Transverse colon (tissue), 4 donors: Measurements from ENCODE around the gene TM6SF1. TPM values are rescaled to one million over a fixed set of nuclear protein-coding genes. Genes with fewer than 3 reads are reported as not detected.
"Not testable (repeated sequence)": the region's sequence is repeated elsewhere in the genome, so short reads cannot be mapped to it uniquely, and the experiment has no call there.

Experiments
- DNase-seq: peaks from one replicate; pipeline ENCODE4 v3.0.0-alpha.2; 2019
- H3K27ac ChIP-seq, 4 donors: fragments of 200-600 bp; sonication (generic); 2 replicates each; pipeline ENCODE4 v1.5.1; 2016 to 2018; ENCODE audit warnings: inconsistent platforms in 4 of 4
- H3K27me3 ChIP-seq: fragments of 200-600 bp; sonication (generic); 2 replicates; pipeline ENCODE4 v1.5.1; 2017; ENCODE audit warnings: inconsistent platforms
- H3K36me3 ChIP-seq, 4 donors: fragments of 200-600 bp; sonication (generic); 2 replicates each; pipeline ENCODE4 v1.5.1; 2017 to 2019; ENCODE audit warnings: inconsistent platforms in 4 of 4
- H3K4me1 ChIP-seq, 4 donors: fragments of 200-600 bp; sonication (generic); 2 replicates each; pipeline ENCODE4 v1.5.1; 2017 to 2020; ENCODE audit warnings: inconsistent platforms in 4 of 4
- H3K4me3 ChIP-seq, 4 donors: fragments of 200-600 bp; sonication (generic); 1 replicate in 1 of 4; 2 replicates in 3 of 4; pipeline versions ENCODE4 v1.5.1 to v1.6.1; 2017 to 2019; ENCODE audit warnings: inconsistent platforms in 4 of 4
- H3K9me3 ChIP-seq, 2 donors: fragments of 200-600 bp; sonication (generic); 2 replicates each; pipeline ENCODE4 v1.5.1; 2017 to 2019; ENCODE audit warnings: inconsistent platforms in 2 of 2
- CTCF ChIP-seq, 5 experiments: fragments of 200-600 bp in 3 of 5; fragments of 450-650 bp in 2 of 5; sonication (generic) in 3 of 5; IDR thresholded peaks; 1 replicate in 2 of 5; 2 replicates in 3 of 5; pipeline ENCODE4 v1.5.1; 2016 to 2017; ENCODE audit warnings: antibody characterized with exemption in 5 of 5, inconsistent platforms in 3 of 5, mild to moderate bottlenecking in 2 of 5, moderate library complexity in 1 of 5
- EP300 ChIP-seq: sonication (generic); formaldehyde crosslinking; IDR thresholded peaks from one replicate; pipeline ENCODE4 v1.6.1; 2017; ENCODE audit warnings: antibody characterized with exemption, low read depth
- POLR2A ChIP-seq: fragments of 450-650 bp; IDR thresholded peaks from one replicate; pipeline ENCODE4 v1.6.1; 2016; ENCODE audit warnings: antibody characterized with exemption, mild to moderate bottlenecking, moderate library complexity
- POLR2AphosphoS5 ChIP-seq, 3 donors: sonication (generic); formaldehyde crosslinking; IDR thresholded peaks; one replicate each; pipeline ENCODE4 v1.6.1; 2016; ENCODE audit warnings: antibody characterized with exemption in 3 of 3
- WGBS, 2 donors: methylation state at CpG; one replicate each; pipeline ENCODE4 v1.1.5; 2018; ENCODE audit warnings: low coverage in 1 of 2; 5-methylcytosine and 5-hydroxymethylcytosine counted together
- in situ Hi-C, 4 donors: fragments of 200-750 bp; cut with MboI; loops; one replicate each; pipeline versions ENCODE4 v1.15.0 to v1.15.1; 2017; ENCODE audit warnings: low sequenced_read_pairs in 3 of 4, low pct_ligation_motif_present in 1 of 4, low pct_unique_long_range_greater_than_20kb in 1 of 4
- intact Hi-C: fragments of 100-400 bp; cut with DNase I; formaldehyde crosslinking; loops from one replicate; pipeline ENCODE4 v1.15.1; 2023; ENCODE audit warnings: low total_unique reads
- total RNA-seq, 4 donors: library from RNA; depleted of rRNA; stranded (reverse); fragments of >200 nt; gene quantifications; one replicate each; pipeline ENCODE4 v1.1.0, GENCODE V29; 2016

TM6SF1 gene
- total RNA-seq, 4 donors from 2014 or later: 0.96 to 1.7 TPM; not detected in 2

DNA sequence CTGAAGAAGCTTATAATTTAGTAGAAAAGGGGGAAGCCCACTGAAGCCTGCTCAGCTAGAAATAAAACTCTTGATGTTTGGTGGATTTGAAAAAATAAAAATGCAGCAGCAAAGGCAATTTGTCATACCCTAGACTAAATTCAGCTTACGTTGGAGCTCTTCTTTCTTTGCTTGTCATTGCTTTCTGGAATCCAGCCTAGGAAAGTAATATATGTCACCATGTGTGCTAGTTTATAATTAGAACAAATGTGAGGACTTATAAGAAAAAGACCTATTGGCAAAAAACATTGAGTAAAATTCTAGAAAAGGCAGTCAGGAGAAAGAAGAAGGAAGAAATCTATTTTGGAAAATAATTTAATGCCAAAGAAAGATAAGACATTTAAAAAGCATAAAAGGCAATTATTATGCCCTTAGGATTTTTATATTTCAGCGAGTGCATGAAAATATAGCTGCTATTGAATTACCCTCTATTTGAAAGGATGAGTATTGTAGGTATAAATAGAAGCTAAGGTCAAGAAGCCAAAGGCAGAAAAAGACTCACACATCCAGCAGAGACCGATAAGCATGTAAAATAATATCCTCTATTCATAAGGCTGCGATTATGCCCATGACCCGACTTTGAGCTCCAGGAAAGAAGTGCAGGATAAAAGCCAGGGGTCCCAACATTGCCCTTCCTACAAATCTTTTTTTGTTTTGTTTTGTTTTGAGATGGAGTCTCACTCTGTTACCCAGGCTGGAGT lies 29.8 kb upstream of the TM6SF1 start:
- DNase-seq: no peak
- Histone ChIP-seq H3K36me3 (no peaks in the 10 kb centered on the region), H3K4me1 (no peaks in the 10 kb centered on the region), H3K27me3 (peaks cover 29% of the 10 kb centered on the region), H3K27ac (no peak overlapping the region), H3K9me3 (peaks cover 8 to 9% of the 10 kb centered on the region in 2 donors), H3K4me3 (no peak overlapping the region)
- TF ChIP-seq EP300: no peak
- TF ChIP-seq POLR2AphosphoS5 (IDR thresholded peaks at IDR 0.05): no peak
- no peak for TF ChIP-seq POLR2A
- no peak for TF ChIP-seq CTCF (IDR thresholded peaks at IDR 0.05)
- in situ Hi-C loops (no loop called here), intact Hi-C loops (no loop called here)
- WGBS, 2 donors: 60 to 66% methylated on average over 5 of the region's 5 CpGs

- H3K9me3 ChIP-seq: peaks cover under 1% of the 10 kb centered on the region in 2 donors
- peaks cover 29% of the 10 kb centered on the region for H3K27me3 ChIP-seq
- 73 to 89% methylated on average over 2 to 7 of the region's 7 CpGs for WGBS, 2 donors
- intact Hi-C loops (no loop called here), in situ Hi-C loops (no loop called here)
- H3K4me1 ChIP-seq: no peaks in the 10 kb centered on the region
- H3K27ac ChIP-seq: no peak overlapping the region
- no peak for DNase-seq
- no peaks in the 10 kb centered on the region for H3K36me3 ChIP-seq
- H3K4me3 ChIP-seq: no peak overlapping the region
- TF ChIP-seq POLR2A: no peak
- no peak for TF ChIP-seq EP300
Observed at GRCh38 chr15:83078712-83079111, 28.7 kb upstream of the TM6SF1 start.

DNA sequence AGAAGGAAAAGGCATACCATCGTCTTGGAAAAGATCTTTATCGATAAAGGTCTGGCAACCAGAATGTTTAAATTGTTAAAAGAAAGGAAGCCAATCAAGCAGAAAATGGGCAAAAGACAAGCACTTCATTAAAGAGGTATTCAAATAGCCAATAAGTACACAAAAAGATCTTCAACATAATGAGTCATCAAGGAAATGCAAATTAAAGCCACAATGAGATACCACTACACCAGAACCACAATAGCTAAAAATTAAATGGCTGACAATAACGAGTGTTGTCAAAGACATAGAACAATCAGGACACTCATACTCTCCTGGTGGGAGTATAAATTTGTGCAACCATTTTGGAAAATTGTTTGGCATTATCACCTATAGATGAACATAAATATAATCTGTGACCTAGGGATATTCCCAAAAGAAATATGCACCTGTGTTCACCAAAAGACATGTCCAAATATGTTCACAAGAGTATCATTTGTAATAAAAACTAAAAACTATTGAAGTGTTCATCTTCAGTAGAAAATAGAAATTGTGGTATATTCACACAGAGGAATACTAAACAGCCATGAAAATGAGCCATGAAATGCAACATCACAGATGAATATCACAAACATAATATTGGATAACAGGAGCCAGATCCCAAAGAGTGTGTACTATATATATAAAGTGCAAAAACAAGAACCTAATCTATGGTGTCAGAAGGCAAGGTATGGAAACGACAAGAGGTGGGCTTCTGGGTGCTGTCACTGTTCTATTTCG lies 26.0 kb upstream of the TM6SF1 start:
- Histone ChIP-seq H3K36me3 (no peaks in the 10 kb centered on the region), H3K9me3 (no peaks in the 10 kb centered on the region), H3K27ac (no peak overlapping the region), H3K4me1 (no peaks in the 10 kb centered on the region), H3K4me3 (no peak overlapping the region), H3K27me3 (peaks cover 29% of the 10 kb centered on the region)
- WGBS, 2 donors: 73 to 75% methylated on average over 4 to 5 of the region's 5 CpGs
- in situ Hi-C loops: no loop called here
- intact Hi-C loops: no loop called here
- no peak for DNase-seq
- TF ChIP-seq POLR2AphosphoS5 (IDR thresholded peaks at IDR 0.05) (no peak), POLR2A (no peak), EP300 (no peak)

GRCh38 chr15:83082730-83083386 lies 24.6 kb upstream of the TM6SF1 start:
- 64 to 67% methylated on average over 1 to 5 of the region's 5 CpGs for WGBS, 2 donors
- Histone ChIP-seq H3K27ac (no peak overlapping the region), H3K9me3 (no peaks in the 10 kb centered on the region), H3K4me3 (no peak overlapping the region), H3K4me1 (no peaks in the 10 kb centered on the region), H3K36me3 (no peaks in the 10 kb centered on the region), H3K27me3 (peaks cover 18% of the 10 kb centered on the region)
- in situ Hi-C loops (no loop called here), intact Hi-C loops (no loop called here)
- DNase-seq: no peak
- TF ChIP-seq POLR2AphosphoS5 (IDR thresholded peaks at IDR 0.05): no peak
- no peak for TF ChIP-seq CTCF (IDR thresholded peaks at IDR 0.05)
- no peak for TF ChIP-seq EP300
- TF ChIP-seq POLR2A: no peak

- H3K4me3 ChIP-seq, H3K27me3 ChIP-seq, in situ Hi-C loops, H3K4me1 ChIP-seq, intact Hi-C loops, H3K27ac ChIP-seq, H3K36me3 ChIP-seq, H3K9me3 ChIP-seq, DNase-seq: not testable (repeated sequence)
- 85 to 100% methylated on average over 1 to 3 of the region's 3 CpGs for WGBS, 2 donors
Observed at GRCh38 chr15:83085461-83085860, 22.0 kb upstream of the TM6SF1 start.

DNA sequence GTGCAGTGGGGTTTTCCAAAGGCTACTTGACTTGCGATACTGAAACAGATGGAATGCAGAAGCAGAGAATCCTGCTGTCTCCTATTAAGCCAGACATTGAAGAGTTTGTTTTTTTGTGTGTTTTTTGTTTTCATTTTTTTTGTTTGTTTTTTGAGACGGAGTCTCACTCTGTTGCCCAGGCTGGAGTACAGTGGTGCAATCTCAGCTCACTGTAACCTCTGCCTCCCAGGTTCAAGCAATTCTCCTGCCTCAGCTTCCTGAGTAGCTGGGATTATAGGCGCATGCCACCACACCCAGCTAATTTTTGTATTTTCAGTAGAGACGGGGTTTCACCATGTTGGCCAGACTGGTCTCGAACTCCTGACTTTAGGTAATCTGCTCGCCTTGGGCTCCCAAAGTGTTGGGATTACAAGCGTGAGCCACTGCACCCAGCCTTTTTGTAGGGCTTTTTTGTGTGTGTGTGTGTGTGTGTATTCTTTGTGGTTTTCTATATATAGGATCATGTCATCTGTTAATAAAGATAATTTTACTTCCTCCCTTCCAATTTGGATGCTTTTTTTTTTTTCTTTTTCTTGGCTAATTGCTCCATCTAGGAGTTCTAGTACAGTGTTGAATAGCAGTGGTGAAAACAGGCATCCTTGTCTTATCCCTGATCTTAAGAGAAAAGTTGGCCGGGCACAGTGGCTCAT lies 21.4 kb upstream of the TM6SF1 start:
- intact Hi-C loops, DNase-seq, in situ Hi-C loops, H3K4me3 ChIP-seq, H3K27ac ChIP-seq, H3K9me3 ChIP-seq, H3K4me1 ChIP-seq, H3K36me3 ChIP-seq, H3K27me3 ChIP-seq: not testable (repeated sequence)
- WGBS, 2 donors: 75 to 85% methylated on average over 3 to 8 of the region's 8 CpGs
